Vagina (tissue), 2 donors: ENCODE results near the gene TENM4. TPM values are rescaled to one million over a fixed set of nuclear protein-coding genes. Genes with fewer than 3 reads are reported as not detected.

Experiments
- DNase-seq, 2 donors: peaks; one replicate each; pipeline ENCODE4 v3.0.0-alpha.2; 2017; ENCODE audit errors: extremely low spot score in 2 of 2
- H3K27ac ChIP-seq: fragments of 200-600 bp; sonication (generic); one replicate; pipeline ENCODE4 v1.5.1; 2019
- H3K27me3 ChIP-seq: fragments of 200-600 bp; sonication (generic); one replicate; pipeline ENCODE4 v1.5.1; 2019
- H3K36me3 ChIP-seq, 2 donors: fragments of 200-600 bp; sonication (generic); one replicate each; pipeline ENCODE4 v1.5.1; 2017 to 2019
- H3K4me1 ChIP-seq: fragments of 200-600 bp; sonication (generic); one replicate; pipeline ENCODE4 v1.5.1; 2019
- H3K4me3 ChIP-seq, 2 donors: fragments of 200-600 bp; sonication (generic); 1 replicate in 1 of 2; 2 replicates in 1 of 2; pipeline ENCODE4 v1.5.1; 2016 to 2019
- H3K9me3 ChIP-seq: fragments of 200-600 bp; sonication (generic); one replicate; pipeline ENCODE4 v1.5.1; 2019
- CTCF ChIP-seq, 3 experiments: fragments of 450-650 bp in 2 of 3; fragments of 200-600 bp in 1 of 3; sonication (generic) in 1 of 3; IDR thresholded peaks; one replicate each; pipeline ENCODE4 v1.5.1; 2017 to 2019; ENCODE audit warnings: antibody characterized with exemption in 3 of 3, mild to moderate bottlenecking in 2 of 3, moderate library complexity in 2 of 3
- POLR2A ChIP-seq, 2 donors: fragments of 450-650 bp; IDR thresholded peaks; one replicate each; pipeline ENCODE4 v1.6.1; 2017; ENCODE audit warnings: antibody characterized with exemption in 2 of 2, mild to moderate bottlenecking in 2 of 2, moderate library complexity in 2 of 2
- POLR2AphosphoS5 ChIP-seq, 2 donors: sonication (generic); formaldehyde crosslinking; IDR thresholded peaks; one replicate each; pipeline ENCODE4 v1.9.0; 2017; ENCODE audit warnings: antibody characterized with exemption in 2 of 2, mild to moderate bottlenecking in 2 of 2, low read depth in 1 of 2; ENCODE audit not compliant: insufficient read depth in 1 of 2
- intact Hi-C: fragments of 100-400 bp; cut with DNase I; formaldehyde crosslinking; loops from one replicate; pipeline ENCODE4 v1.15.1; 2023
- total RNA-seq: library from RNA; depleted of rRNA; stranded (reverse); fragments of >200 nt; gene quantifications from one replicate; pipeline ENCODE4 v1.2.3, GENCODE V29; 2016

The TENM4 gene
- total RNA-seq, 1 donor from 2014 or later: 12.5 TPM

- no peak for DNase-seq
- Histone ChIP-seq H3K9me3 (no peaks in the 10 kb centered on the region), H3K27ac (no peak overlapping the region), H3K4me3 (no peak overlapping the region), H3K36me3 (no peaks in the 10 kb centered on the region), H3K27me3 (no peaks in the 10 kb centered on the region), H3K4me1 (peaks cover 9% of the 10 kb centered on the region)
- intact Hi-C loops: no loop called here
- no peak for TF ChIP-seq POLR2A (IDR thresholded peaks at IDR 0.05)
- no peak for TF ChIP-seq CTCF (IDR thresholded peaks at IDR 0.05)
- TF ChIP-seq POLR2AphosphoS5 (IDR thresholded peaks at IDR 0.05; ENCODE audit: insufficient read depth in 1 of 2, low read depth in 1 of 2): peak in 1 of 2 donors; percentile 28
Observed at GRCh38 chr11:78946945-78947902, 493.6 kb downstream of the TENM4 start.

GRCh38 chr11:78943841-78944240, 497.0 kb downstream of the TENM4 start:
- DNase-seq: no peak
- TF ChIP-seq POLR2AphosphoS5 (IDR thresholded peaks at IDR 0.05; ENCODE audit: insufficient read depth in 1 of 2, low read depth in 1 of 2): no peak
- TF ChIP-seq POLR2A (IDR thresholded peaks at IDR 0.05): no peak
- no peak for TF ChIP-seq CTCF (IDR thresholded peaks at IDR 0.05)
- Histone ChIP-seq H3K4me3 (no peak overlapping the region), H3K4me1 (peaks cover 9% of the 10 kb centered on the region), H3K27me3 (no peaks in the 10 kb centered on the region), H3K9me3 (no peaks in the 10 kb centered on the region), H3K27ac (no peak overlapping the region), H3K36me3 (no peaks in the 10 kb centered on the region)
- intact Hi-C loops: no loop called here

GRCh38 chr11:78943154-78943553, 497.7 kb downstream of the TENM4 start:
- no peak for TF ChIP-seq POLR2A (IDR thresholded peaks at IDR 0.05)
- TF ChIP-seq POLR2AphosphoS5 (IDR thresholded peaks at IDR 0.05; ENCODE audit: insufficient read depth in 1 of 2, low read depth in 1 of 2): no peak
- TF ChIP-seq CTCF (IDR thresholded peaks at IDR 0.05): no peak
- intact Hi-C loops: no loop called here
- no peaks in the 10 kb centered on the region for H3K9me3 ChIP-seq
- H3K27me3 ChIP-seq: no peaks in the 10 kb centered on the region
- no peak overlapping the region for H3K4me3 ChIP-seq
- H3K4me1 ChIP-seq: peaks cover 9% of the 10 kb centered on the region
- no peak overlapping the region for H3K27ac ChIP-seq
- no peaks in the 10 kb centered on the region for H3K36me3 ChIP-seq
- DNase-seq: no peak

GRCh38 chr11:78941226-78941851, 499.5 kb downstream of the TENM4 start:
- intact Hi-C loops: no loop called here
- DNase-seq: no peak
- H3K9me3 ChIP-seq: no peaks in the 10 kb centered on the region
- H3K27ac ChIP-seq: no peak overlapping the region
- H3K4me3 ChIP-seq: no peak overlapping the region
- no peaks in the 10 kb centered on the region for H3K27me3 ChIP-seq
- H3K4me1 ChIP-seq: no peaks in the 10 kb centered on the region
- TF ChIP-seq POLR2AphosphoS5 (IDR thresholded peaks at IDR 0.05; ENCODE audit: insufficient read depth in 1 of 2, low read depth in 1 of 2): no peak
- TF ChIP-seq CTCF (IDR thresholded peaks at IDR 0.05): no peak
- TF ChIP-seq POLR2A (IDR thresholded peaks at IDR 0.05): no peak
- H3K36me3 ChIP-seq: no peaks in the 10 kb centered on the region
